GM12864 (cell line): ENCODE results near the gene PFDN5.

Experiments
- DNase-seq: peaks from one replicate; pipeline ENCODE4 v3.0.0-alpha.2; 2011; ENCODE audit warnings: low read depth
- H3K4me3 ChIP-seq: 2 replicates; pipeline ENCODE4 v1.5.1; 2011; ENCODE audit warnings: mild to moderate bottlenecking, low read depth, low read length, control low read depth
- TF ChIP-seq, protein P1 (sequence below): IDR thresholded peaks from 2 replicates; pipeline ENCODE4 v1.5.1; 2011; ENCODE audit warnings: low read depth, mild to moderate bottlenecking, moderate library complexity, low read length, control low read depth, inconsistent platforms; ENCODE audit errors: missing control alignments

The PFDN5 gene

DNA sequence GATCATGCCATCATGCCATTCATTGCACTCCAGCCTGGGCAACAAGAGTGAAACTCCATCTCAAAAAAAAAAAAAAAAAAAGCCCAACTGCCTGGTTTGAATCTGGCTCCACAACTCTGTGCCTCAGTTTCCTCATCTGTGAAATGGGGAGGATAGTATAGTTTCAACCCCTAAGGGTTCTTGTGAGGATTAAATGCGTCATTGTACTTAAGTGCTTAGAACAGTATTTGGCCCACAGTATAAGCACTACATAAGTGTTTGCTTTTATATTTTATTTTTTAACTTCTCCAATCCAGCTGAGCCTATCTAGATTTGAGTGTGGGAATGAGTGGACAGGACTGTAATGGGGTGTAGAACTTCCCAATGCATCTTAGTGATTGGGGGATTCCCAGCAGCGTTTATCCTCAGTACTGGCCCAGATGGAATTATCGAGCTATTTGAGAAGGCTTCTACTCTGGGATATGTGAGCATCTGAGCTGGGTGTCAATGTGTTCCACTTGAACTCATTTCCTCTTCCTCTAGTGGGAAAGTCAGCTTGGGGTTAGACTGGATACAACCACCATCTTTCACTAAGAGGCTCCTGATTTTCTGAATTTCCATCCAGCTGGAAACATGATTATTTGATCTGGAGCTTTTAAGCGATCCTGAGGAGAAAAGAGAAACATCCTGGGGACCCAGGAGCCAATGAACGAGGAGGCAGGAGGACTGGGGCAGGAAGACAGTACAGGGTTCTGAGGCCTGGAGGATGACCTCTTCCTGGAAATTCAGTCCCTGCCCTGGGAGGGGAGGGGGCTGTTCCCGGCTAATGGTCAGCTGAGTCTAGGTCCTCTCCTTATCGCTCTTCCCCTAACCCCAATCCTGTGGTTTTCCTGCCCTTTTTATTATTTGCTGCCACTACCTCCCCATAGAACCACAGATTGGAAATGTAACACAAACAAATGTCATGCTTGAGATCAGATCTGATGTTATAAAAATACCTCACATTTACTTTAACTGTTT is 36.5 kb upstream of the PFDN5 start:
- no peak overlapping the region for H3K4me3 ChIP-seq
- TF ChIP-seq, protein P1, sequence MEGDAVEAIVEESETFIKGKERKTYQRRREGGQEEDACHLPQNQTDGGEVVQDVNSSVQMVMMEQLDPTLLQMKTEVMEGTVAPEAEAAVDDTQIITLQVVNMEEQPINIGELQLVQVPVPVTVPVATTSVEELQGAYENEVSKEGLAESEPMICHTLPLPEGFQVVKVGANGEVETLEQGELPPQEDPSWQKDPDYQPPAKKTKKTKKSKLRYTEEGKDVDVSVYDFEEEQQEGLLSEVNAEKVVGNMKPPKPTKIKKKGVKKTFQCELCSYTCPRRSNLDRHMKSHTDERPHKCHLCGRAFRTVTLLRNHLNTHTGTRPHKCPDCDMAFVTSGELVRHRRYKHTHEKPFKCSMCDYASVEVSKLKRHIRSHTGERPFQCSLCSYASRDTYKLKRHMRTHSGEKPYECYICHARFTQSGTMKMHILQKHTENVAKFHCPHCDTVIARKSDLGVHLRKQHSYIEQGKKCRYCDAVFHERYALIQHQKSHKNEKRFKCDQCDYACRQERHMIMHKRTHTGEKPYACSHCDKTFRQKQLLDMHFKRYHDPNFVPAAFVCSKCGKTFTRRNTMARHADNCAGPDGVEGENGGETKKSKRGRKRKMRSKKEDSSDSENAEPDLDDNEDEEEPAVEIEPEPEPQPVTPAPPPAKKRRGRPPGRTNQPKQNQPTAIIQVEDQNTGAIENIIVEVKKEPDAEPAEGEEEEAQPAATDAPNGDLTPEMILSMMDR: no peak
- no peak for DNase-seq

DNA sequence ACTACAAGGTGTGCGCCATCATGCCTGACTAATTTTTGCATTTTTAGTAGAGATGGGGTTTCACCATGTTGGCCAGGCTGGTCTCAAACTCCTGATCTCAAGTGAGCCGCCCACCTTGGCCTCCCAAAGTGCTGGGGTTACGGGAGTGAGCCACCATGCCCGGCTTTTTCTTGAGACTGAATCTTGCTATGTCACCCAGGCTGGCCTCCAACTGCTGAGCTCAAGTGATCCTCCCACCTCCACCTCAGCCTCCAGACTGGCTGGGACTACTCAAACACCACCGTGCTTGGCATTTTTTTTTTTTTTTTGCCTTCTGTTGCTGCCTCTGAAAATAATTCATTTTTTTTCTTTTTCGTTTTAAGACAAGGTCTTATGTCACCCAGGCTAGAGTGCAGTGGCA is 35.5 kb upstream of the PFDN5 start:
- TF ChIP-seq, protein P1: no peak
- no peak overlapping the region for H3K4me3 ChIP-seq
- no peak for DNase-seq

- no peak overlapping the region for H3K4me3 ChIP-seq
- TF ChIP-seq, protein P1: no peak
- no peak for DNase-seq
Observed at GRCh38 chr12:53265783-53266182, 29.6 kb upstream of the PFDN5 start.

GRCh38 chr12:53267306-53267998 is 27.9 kb upstream of the PFDN5 start:
- H3K4me3 ChIP-seq: peak overlapping the region; percentile 87
- DNase-seq: no peak
- TF ChIP-seq, protein P1: no peak

- TF ChIP-seq, protein P1: peak; percentile 58
- DNase-seq: peak; percentile 74
- peak within 1 kb of the TSS; percentile 87 for H3K4me3 ChIP-seq
Observed at GRCh38 chr12:53267999-53268629, 27.2 kb upstream of the PFDN5 start, which contains the start of gene ESPL1. ESPL1 (plus strand) TSS chr12:53268299; CDS start chr12:53268767, 468 bp downstream.

DNA sequence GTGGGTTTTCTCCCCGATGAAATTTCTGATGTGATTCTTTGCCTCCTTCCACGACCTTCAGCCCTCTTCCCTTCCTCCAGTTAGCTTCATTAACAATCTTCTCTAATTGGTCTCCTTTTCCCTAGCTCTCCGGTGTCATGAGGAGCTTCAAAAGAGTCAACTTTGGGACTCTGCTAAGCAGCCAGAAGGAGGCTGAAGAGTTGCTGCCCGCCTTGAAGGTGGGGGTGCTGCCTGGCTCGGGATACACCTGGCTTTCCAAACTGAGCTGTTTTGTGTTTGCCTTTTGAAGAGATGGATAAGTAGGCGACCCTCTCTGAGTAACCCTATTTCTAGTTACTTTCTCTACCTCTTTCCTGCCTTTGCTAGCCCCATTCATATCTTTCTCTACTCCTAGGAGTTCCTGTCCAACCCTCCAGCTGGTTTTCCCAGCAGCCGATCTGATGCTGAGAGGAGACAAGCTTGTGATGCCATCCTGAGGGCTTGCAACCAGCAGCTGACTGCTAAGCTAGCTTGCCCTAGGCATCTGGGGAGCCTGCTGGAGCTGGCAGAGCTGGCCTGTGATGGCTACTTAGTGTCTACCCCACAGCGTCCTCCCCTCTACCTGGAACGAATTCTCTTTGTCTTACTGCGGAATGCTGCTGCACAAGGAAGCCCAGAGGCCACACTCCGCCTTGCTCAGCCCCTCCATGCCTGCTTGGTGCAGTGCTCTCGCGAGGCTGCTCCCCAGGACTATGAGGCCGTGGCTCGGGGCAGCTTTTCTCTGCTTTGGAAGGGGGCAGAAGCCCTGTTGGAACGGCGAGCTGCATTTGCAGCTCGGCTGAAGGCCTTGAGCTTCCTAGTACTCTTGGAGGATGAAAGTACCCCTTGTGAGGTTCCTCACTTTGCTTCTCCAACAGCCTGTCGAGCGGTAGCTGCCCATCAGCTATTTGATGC is 26.4 kb upstream of the PFDN5 start:
- no peak for DNase-seq
- peak overlapping the region; percentile 87 for H3K4me3 ChIP-seq
- TF ChIP-seq, protein P1: no peak
